Endothelial cell of umbilical vein (primary cell): ENCODE results near the gene BAX. TPM values are rescaled to one million over a fixed set of nuclear protein-coding genes. Genes with fewer than 3 reads are reported as not detected.

Experiments used
- BruUV-seq: library from RNA; stranded (reverse); fragments of 400-500 nt; replicated peaks from 2 replicates; lab custom pipeline; 2021; lab: Mats Ljungman, UMichigan
- CTCF ChIA-PET: fragments of 300-600, 350-600 bp; sonication (Branson Sonifier 250); formaldehyde crosslinking; loops from one replicate; lab custom pipeline; 2021; ENCODE audit warnings: antibody characterized with exemption, inconsistent platforms; lab: Charles Lee
- POLR2A ChIA-PET: fragments of 300-600, 350-600 bp; sonication (Branson Sonifier 250); formaldehyde crosslinking; loops from one replicate; lab custom pipeline; 2021; ENCODE audit warnings: antibody characterized with exemption, inconsistent platforms; lab: Charles Lee
- DNase-seq: peaks from one replicate; pipeline ENCODE4 v3.0.0-alpha.2; 2011; ENCODE audit warnings: low read depth, low spot score
- FAIRE-seq: peaks from 2 replicates; lab custom pipeline; 2011; peaks lifted over from hg19 to GRCh38; lab: Jason Lieb, UNC
- H2AFZ ChIP-seq: 2 replicates; pipeline ENCODE4 v1.6.0; 2012; ENCODE audit warnings: low read depth, low read length, control low read depth, inconsistent platforms
- H3K27ac ChIP-seq: 2 replicates; pipeline ENCODE4 v1.5.1; 2011; ENCODE audit warnings: low read depth, mild to moderate bottlenecking, control low read depth, low read length, moderate library complexity; ENCODE audit not compliant: insufficient read depth
- H3K27me3 ChIP-seq, 2 experiments: 2 replicates each; pipeline versions ENCODE4 v1.6.0 to v1.6.1; 2011; ENCODE audit warnings: low read length in 2 of 2, mixed read lengths in 1 of 2; ENCODE audit not compliant: control insufficient read depth in 2 of 2, insufficient read depth in 2 of 2
- H3K36me3 ChIP-seq, 2 experiments: 2 replicates in 1 of 2; 3 replicates in 1 of 2; pipeline ENCODE4 v1.5.1; 2011; ENCODE audit warnings: low read length in 2 of 2, mild to moderate bottlenecking in 1 of 2, moderate library complexity in 1 of 2; ENCODE audit not compliant: control insufficient read depth in 2 of 2, insufficient read depth in 2 of 2; ENCODE audit errors: extremely low read depth in 1 of 2
- H3K4me1 ChIP-seq: 3 replicates; pipeline ENCODE4 v1.5.1; 2011; ENCODE audit warnings: mild to moderate bottlenecking, low read length; ENCODE audit not compliant: control insufficient read depth, insufficient read depth; ENCODE audit errors: extremely low read depth
- H3K4me2 ChIP-seq: 2 replicates; pipeline ENCODE4 v1.6.1; 2011; ENCODE audit warnings: low read length, control low read depth, mixed read lengths; ENCODE audit not compliant: insufficient read depth
- H3K4me3 ChIP-seq, 3 experiments: fragments of 200-600 bp in 1 of 3; sonication (generic), shearing (Covaris generic) in 1 of 3; replicated peaks in 1 of 3; 2 replicates each; pipeline ENCODE4 v1.5.1; 2011 to 2016; ENCODE audit warnings: control low read depth in 3 of 3, low read length in 3 of 3, mild to moderate bottlenecking in 2 of 3, inconsistent platforms in 1 of 3, low read depth in 1 of 3, moderate library complexity in 1 of 3; ENCODE audit not compliant: insufficient read depth in 1 of 3
- H3K79me2 ChIP-seq: 2 replicates; pipeline ENCODE4 v1.6.0; 2012; ENCODE audit warnings: low read length, inconsistent platforms; ENCODE audit not compliant: control insufficient read depth, insufficient read depth
- H3K9ac ChIP-seq: replicated peaks from 2 replicates; pipeline ENCODE3; 2011; ENCODE audit warnings: low read length, control low read depth; ENCODE audit not compliant: insufficient read depth; ENCODE audit errors: extremely low read depth
- H3K9me1 ChIP-seq: replicated peaks from 3 replicates; pipeline ENCODE4 v1.6.0; 2011; ENCODE audit warnings: mild to moderate bottlenecking, low read length; ENCODE audit not compliant: control insufficient read depth, insufficient read depth; ENCODE audit errors: extremely low read depth
- H3K9me3 ChIP-seq: replicated peaks from 2 replicates; pipeline ENCODE4 v1.5.1; 2012; ENCODE audit warnings: low read length, inconsistent platforms; ENCODE audit not compliant: control insufficient read depth, insufficient read depth
- H4K20me1 ChIP-seq: replicated peaks from 2 replicates; pipeline ENCODE3; 2011; ENCODE audit warnings: mild to moderate bottlenecking, low read length; ENCODE audit not compliant: control insufficient read depth, insufficient read depth; ENCODE audit errors: extremely low read depth
- EZH2 ChIP-seq: IDR thresholded peaks from 2 replicates; pipeline ENCODE4 v1.6.1; 2012; ENCODE audit warnings: borderline replicate concordance, low read depth, mild to moderate bottlenecking, moderate library complexity, low read length, inconsistent platforms; ENCODE audit not compliant: severe bottlenecking
- FOS ChIP-seq: IDR thresholded peaks from 2 replicates; pipeline ENCODE4 v1.6.1; 2011; ENCODE audit warnings: mild to moderate bottlenecking, low read length, moderate library complexity, borderline replicate concordance; ENCODE audit not compliant: insufficient read depth
- GATA2 ChIP-seq: IDR thresholded peaks from 2 replicates; pipeline ENCODE4 v1.7.0; 2011; ENCODE audit warnings: low read depth, mild to moderate bottlenecking, moderate library complexity, mixed read lengths, low read length; ENCODE audit not compliant: insufficient read length, insufficient read depth
- JUN ChIP-seq: IDR thresholded peaks from 2 replicates; pipeline ENCODE4 v1.6.1; 2011; ENCODE audit warnings: borderline replicate concordance, low read depth; ENCODE audit not compliant: insufficient read length, insufficient read depth
- MYC ChIP-seq: IDR thresholded peaks from one replicate; pipeline ENCODE4 v1.6.1; 2011; ENCODE audit warnings: mild to moderate bottlenecking, low read depth, low read length
- POLR2A ChIP-seq: IDR thresholded peaks from 2 replicates; pipeline ENCODE4 v1.6.1; 2012; ENCODE audit warnings: low read depth, mild to moderate bottlenecking, control low read depth, low read length
- POLR2AphosphoS5 ChIP-seq: IDR thresholded peaks from 2 replicates; pipeline ENCODE4 v1.6.1; 2012; ENCODE audit warnings: low read depth, mild to moderate bottlenecking, control low read depth, low read length, moderate library complexity; ENCODE audit not compliant: insufficient read depth
- dilution Hi-C: fragments of 300-500 bp; cut with MboI; formaldehyde crosslinking; loops from one replicate; pipeline ENCODE4 v1.15.0; 2019; ENCODE audit warnings: low sequenced_read_pairs; ENCODE audit not compliant: extremely low pct_ligation_motif_present
- intact Hi-C: fragments of 100-400 bp; cut with micrococcal nuclease; formaldehyde crosslinking; loops from one replicate; pipeline ENCODE4 v1.10.0; 2022
- polyA plus RNA-seq, 4 experiments: library from polyadenylated mRNA; depleted of rRNA in 3 of 4; stranded (reverse) in 3 of 4; unstranded in 1 of 4; fragments of >200 nt; gene quantifications; 2 replicates each; pipeline versions ENCODE4 v1.2.1 to v1.2.3, GENCODE V29; 2011 to 2012; ENCODE audit warnings: missing spikeins in 1 of 4
- total RNA-seq: library from RNA; stranded (reverse); gene quantifications from 2 replicates; pipeline ENCODE4 v1.2.3, GENCODE V29; 2021
- TF ChIP-seq, protein P1 (sequence below), 2 donors: IDR thresholded peaks; 1 replicate in 1 of 2; 2 replicates in 1 of 2; pipeline ENCODE4 v1.5.1; 2011; ENCODE audit warnings: low read length in 2 of 2, mild to moderate bottlenecking in 2 of 2, moderate library complexity in 2 of 2, control low read depth in 1 of 2, inconsistent platforms in 1 of 2, low read depth in 1 of 2; ENCODE audit not compliant: insufficient read depth in 1 of 2; ENCODE audit errors: extremely low read depth in 1 of 2
- TF ChIP-seq, protein P2 (sequence below): IDR thresholded peaks from 2 replicates; pipeline ENCODE4 v1.6.1; 2011; ENCODE audit not compliant: insufficient read depth, insufficient read length

Gene BAX
- total and polyA plus RNA-seq, 2 donors (not counting 3 experiments of a cell fraction or from before 2014, with no cell fraction given) = 267 to 283 TPM

DNA sequence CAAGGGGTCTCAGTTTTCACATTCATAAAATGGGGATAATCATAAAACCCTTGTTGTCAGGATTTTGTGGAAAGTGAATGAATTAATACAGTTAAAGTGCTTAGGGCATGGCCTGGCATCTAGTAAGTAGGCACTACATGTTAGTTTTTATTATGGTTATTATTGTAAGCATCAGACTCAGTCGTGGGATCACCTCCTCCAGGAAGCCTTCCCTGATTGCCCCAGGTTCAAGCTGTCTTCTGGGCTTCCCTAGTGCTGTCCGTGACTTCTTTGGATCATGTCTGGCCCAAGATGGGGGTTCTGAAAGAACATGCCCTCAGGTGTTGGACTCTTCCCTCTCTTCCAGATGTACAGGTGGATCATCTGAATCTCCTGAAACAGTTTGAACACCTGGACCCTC lies 43.9 kb upstream of the BAX start:
- no TSS peak for BruUV-seq
- H4K20me1 ChIP-seq = no peaks in the 10 kb centered on the region
- DNase-seq (no peak), FAIRE-seq (no peak)
- H3K27ac ChIP-seq = no peak overlapping the region
- no peak overlapping the region for H3K4me3 ChIP-seq
- H3K4me1 ChIP-seq = peaks cover 3% of the 10 kb centered on the region
- no peak overlapping the region for H3K4me2 ChIP-seq
- peaks cover 5 to 31% of the 10 kb centered on the region in 2 experiments for H3K36me3 ChIP-seq
- intact Hi-C loops = no loop called here
- POLR2A ChIA-PET = no interaction called here
- no peak overlapping the region for H3K9ac ChIP-seq
- H3K79me2 ChIP-seq = no peaks in the 10 kb centered on the region
- no peaks in the 10 kb centered on the region for H3K27me3 ChIP-seq
- no peak overlapping the region for H2AFZ ChIP-seq
- CTCF ChIA-PET = no interaction called here
- TF ChIP-seq POLR2AphosphoS5 (no peak), POLR2A (no peak), MYC (no peak), EZH2 (no peak), GATA2 (no peak), FOS (no peak), JUN (no peak)
- TF ChIP-seq, protein P1, sequence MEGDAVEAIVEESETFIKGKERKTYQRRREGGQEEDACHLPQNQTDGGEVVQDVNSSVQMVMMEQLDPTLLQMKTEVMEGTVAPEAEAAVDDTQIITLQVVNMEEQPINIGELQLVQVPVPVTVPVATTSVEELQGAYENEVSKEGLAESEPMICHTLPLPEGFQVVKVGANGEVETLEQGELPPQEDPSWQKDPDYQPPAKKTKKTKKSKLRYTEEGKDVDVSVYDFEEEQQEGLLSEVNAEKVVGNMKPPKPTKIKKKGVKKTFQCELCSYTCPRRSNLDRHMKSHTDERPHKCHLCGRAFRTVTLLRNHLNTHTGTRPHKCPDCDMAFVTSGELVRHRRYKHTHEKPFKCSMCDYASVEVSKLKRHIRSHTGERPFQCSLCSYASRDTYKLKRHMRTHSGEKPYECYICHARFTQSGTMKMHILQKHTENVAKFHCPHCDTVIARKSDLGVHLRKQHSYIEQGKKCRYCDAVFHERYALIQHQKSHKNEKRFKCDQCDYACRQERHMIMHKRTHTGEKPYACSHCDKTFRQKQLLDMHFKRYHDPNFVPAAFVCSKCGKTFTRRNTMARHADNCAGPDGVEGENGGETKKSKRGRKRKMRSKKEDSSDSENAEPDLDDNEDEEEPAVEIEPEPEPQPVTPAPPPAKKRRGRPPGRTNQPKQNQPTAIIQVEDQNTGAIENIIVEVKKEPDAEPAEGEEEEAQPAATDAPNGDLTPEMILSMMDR (IDR thresholded peaks at IDR 0.05; ENCODE audit: extremely low read depth in 1 of 2, insufficient read depth in 1 of 2, low read depth in 1 of 2, low read length in 2 of 2) = no peak
- TF ChIP-seq, protein P2, sequence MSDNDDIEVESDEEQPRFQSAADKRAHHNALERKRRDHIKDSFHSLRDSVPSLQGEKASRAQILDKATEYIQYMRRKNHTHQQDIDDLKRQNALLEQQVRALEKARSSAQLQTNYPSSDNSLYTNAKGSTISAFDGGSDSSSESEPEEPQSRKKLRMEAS = no peak
- dilution Hi-C loops = no loop called here
- no peaks in the 10 kb centered on the region for H3K9me1 ChIP-seq
- no peaks in the 10 kb centered on the region for H3K9me3 ChIP-seq
